HG03439 (cell line): ENCODE measurements around the gene EFHC2.
"Not testable (repeated sequence)": the region's sequence is repeated elsewhere in the genome, so short reads cannot be mapped to it uniquely, and the experiment has no call there.

ENCODE experiments used
- ATAC-seq: cut with Tn5 transposase; IDR thresholded peaks from one replicate; pipeline ENCODE4 v1.9.1; 2021; ENCODE audit warnings: mild to moderate bottlenecking, moderate library complexity; ENCODE audit not compliant: unreplicated experiment

The EFHC2 gene

GRCh38 chrX:44235534-44235933 is 107.9 kb downstream of the EFHC2 start:
- no peak for ATAC-seq

GRCh38 chrX:44234541-44234940 is 108.9 kb downstream of the EFHC2 start:
- ATAC-seq: no peak

- no peak for ATAC-seq
Measured at GRCh38 chrX:44234116-44234515, 109.4 kb downstream of the EFHC2 start.

- no peak for ATAC-seq
Measured at GRCh38 chrX:44232081-44232480, 111.4 kb downstream of the EFHC2 start.

- peak; percentile 53 for ATAC-seq
Measured at GRCh38 chrX:44228621-44229020, 114.9 kb downstream of the EFHC2 start.

- ATAC-seq: no peak
Measured at GRCh38 chrX:44227991-44228390, 115.5 kb downstream of the EFHC2 start.

GRCh38 chrX:44225667-44226066 is 117.8 kb downstream of the EFHC2 start:
- no peak for ATAC-seq

GRCh38 chrX:44224760-44225159 is 118.7 kb downstream of the EFHC2 start:
- no peak for ATAC-seq

GRCh38 chrX:44223150-44223549 is 120.3 kb downstream of the EFHC2 start:
- no peak for ATAC-seq

GRCh38 chrX:44218465-44218864 is 125.0 kb downstream of the EFHC2 start:
- no peak for ATAC-seq

- ATAC-seq: no peak
Measured at GRCh38 chrX:44216171-44216570, 127.3 kb downstream of the EFHC2 start.

- no peak for ATAC-seq
Measured at GRCh38 chrX:44203791-44204190, 139.7 kb downstream of the EFHC2 start.

GRCh38 chrX:44202596-44202995 is 140.9 kb downstream of the EFHC2 start:
- ATAC-seq: no peak

- ATAC-seq: no peak
Measured at GRCh38 chrX:44189116-44189515, 154.4 kb downstream of the EFHC2 start.

GRCh38 chrX:44187915-44188314 is 155.6 kb downstream of the EFHC2 start:
- ATAC-seq: not testable (repeated sequence)

- ATAC-seq: no peak
Measured at GRCh38 chrX:44183329-44183728, 160.1 kb downstream of the EFHC2 start.

GRCh38 chrX:44178274-44179053 is 165.0 kb downstream of the EFHC2 start:
- ATAC-seq: no peak

- ATAC-seq: no peak
Measured at GRCh38 chrX:44175455-44175854, 168.0 kb downstream of the EFHC2 start.

- ATAC-seq: no peak
Measured at GRCh38 chrX:44174061-44174460, 169.4 kb downstream of the EFHC2 start.

GRCh38 chrX:44173219-44173618 is 170.3 kb downstream of the EFHC2 start:
- ATAC-seq: no peak

GRCh38 chrX:44167116-44167515 is 176.4 kb downstream of the EFHC2 start:
- no peak for ATAC-seq

GRCh38 chrX:44162964-44163475 is 180.5 kb downstream of the EFHC2 start:
- ATAC-seq: no peak

- no peak for ATAC-seq
Measured at GRCh38 chrX:44157858-44158257, 185.6 kb downstream of the EFHC2 start.
